HG03442 (cell line): ENCODE data around the gene CALML3.
"Not testable (repeated sequence)": the region's sequence is repeated elsewhere in the genome, so short reads cannot be mapped to it uniquely, and the experiment has no call there.

Experiments
- ATAC-seq: cut with Tn5 transposase; IDR thresholded peaks from one replicate; pipeline ENCODE4 v1.9.1; 2021; ENCODE audit warnings: mild to moderate bottlenecking, moderate library complexity; ENCODE audit not compliant: unreplicated experiment

CALML3 gene

DNA sequence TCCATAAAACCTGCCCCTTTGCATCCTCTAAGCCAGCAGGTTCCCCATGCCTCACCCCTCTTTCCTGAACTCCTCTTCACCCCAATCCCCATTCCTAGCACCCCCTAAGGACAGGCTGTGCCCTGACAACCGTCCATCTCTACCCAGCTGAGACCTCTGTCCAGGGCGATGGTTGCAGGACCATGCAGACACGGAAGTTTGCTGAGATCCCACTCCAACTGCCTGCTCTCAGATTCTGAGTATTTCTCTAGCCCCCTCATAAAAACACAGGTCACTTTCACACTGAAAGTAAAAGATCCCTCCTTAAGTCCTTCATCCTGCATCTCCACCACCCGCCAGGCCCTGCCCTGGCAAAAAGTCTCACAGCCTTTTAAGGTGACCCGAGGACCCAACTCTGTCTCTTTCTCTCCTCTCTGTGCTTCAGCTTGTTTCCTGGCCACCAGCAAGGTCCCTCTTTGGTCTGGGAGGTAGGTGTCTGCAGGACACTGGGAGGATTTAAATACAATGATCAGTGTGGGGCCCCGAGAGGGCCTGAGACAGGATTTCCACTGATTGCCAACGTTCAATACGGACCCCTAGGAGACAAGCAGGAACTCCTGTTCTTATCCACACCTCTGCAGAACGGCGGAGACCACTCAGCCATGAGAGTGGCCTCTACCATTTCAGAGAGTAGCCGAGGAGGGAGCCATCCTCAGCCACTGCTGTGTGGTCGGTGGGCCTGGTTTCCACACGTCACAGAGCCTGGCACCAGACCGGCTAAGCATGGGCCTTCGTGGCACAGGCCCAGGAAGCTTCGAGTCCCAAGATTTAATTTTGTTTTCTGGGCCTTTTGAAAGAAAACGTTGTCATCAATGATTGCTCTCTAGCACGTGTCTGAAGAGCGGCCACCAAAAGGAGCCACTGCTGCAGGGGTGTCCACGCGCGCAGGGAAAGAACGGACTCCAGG lies 27.9 kb downstream of the CALML3 start:
- ATAC-seq = no peak

- no peak for ATAC-seq
Observed at GRCh38 chr10:5553400-5554170, 28.8 kb downstream of the CALML3 start.

DNA sequence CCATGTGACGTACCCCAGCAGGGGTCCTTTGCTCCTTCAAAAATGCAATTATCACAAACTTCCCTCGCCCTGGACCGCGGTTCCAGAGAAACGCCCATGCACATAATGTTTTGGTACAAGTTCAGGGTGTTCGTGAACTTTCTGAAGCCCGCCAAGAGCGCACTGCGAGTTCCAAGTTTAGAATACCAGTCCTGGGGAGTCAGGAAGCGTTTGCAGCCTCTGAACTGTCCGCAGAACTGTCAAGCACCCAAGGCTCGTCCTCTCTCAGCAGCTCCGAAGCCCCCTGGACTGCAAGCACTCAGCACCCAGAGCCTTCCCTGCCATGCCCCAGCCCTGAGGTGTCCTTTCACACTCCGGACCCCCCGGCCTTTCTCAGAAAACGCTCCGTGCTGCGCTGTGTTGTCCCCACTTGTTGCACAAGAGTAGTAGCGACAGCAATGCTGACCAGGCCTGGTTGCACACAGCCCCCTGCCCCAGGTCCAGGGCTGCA lies 30.3 kb downstream of the CALML3 start:
- no peak for ATAC-seq

GRCh38 chr10:5555881-5556280 lies 31.1 kb downstream of the CALML3 start:
- no peak for ATAC-seq

- ATAC-seq = no peak
Observed at GRCh38 chr10:5556576-5556975, 31.8 kb downstream of the CALML3 start.

GRCh38 chr10:5557040-5557721 lies 32.4 kb downstream of the CALML3 start:
- no peak for ATAC-seq

- no peak for ATAC-seq
Observed at GRCh38 chr10:5557799-5558771, 33.3 kb downstream of the CALML3 start.

DNA sequence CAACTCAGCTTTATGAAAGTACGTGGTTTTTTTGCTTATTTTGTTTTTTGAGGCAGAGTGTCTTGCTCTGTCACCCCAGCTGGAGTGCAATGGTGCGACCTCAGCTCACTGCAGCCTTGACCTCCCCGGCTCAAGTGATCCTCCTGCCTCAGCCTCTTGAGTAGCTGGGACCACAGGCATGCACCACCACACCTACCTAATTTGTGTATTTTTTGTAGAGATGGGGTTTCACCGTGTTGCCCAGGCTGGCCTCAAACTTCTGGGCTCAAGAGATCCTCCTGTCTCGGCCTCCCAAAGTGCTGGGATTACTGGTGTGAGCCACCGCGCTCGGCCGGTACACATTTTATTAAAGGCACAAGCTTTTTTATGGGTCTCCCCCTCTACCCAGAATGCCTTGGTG lies 34.3 kb downstream of the CALML3 start:
- not testable (repeated sequence) for ATAC-seq

DNA sequence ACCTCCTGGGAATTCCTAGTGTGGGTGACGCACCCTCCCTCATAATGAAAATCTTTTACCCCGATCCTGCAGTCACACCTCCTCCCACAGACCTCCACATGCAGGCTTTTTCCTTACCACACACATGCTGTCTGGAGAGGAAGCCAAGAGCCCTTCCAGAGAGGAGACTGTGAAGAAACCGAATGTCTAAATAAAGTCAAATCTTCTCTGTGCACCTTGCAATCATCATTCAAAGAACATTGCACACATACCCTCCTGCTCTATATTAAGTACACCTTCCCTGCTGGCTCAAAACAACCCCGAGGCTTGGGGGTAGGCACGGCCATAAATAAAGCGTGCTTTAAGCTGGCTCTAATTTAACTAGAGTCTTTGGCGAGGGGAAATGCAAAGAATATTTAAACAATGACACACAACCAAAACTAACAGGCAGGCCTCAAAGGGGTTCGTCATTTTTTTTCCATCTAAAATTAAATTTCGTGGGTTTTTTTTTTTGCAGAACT lies 34.9 kb downstream of the CALML3 start:
- ATAC-seq = no peak

DNA sequence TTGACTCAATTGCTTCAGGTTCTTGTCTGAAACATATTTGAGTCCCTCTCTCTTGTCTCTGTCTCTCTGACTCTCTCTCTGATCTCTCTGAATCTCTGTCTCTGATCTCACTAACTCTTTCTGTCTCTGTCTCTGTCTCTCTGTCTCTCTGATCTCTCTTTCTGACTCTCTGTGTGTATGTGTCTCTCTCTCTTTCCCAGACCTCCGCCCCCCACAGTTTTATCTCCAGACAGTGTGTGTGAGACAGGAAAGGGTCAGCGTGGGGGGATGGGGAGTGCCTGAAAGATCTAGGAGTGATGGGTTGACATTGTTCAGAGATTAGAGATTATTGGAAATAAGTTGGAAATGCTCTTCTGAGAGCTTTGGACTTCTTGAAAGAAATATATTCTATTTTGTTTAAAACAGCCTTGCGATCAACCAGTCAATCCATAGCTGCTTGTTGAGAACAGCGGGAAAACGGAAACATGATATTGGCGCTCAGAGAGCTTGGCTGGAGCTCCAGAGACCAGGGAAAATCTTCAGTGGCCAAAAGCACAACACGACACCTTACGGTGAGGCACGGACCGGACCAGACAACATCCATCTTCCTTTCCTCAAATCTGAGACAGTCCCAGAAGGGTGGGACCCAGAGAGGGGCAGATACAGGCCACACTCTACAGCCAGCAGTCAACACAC lies 35.5 kb downstream of the CALML3 start:
- ATAC-seq = no peak

DNA sequence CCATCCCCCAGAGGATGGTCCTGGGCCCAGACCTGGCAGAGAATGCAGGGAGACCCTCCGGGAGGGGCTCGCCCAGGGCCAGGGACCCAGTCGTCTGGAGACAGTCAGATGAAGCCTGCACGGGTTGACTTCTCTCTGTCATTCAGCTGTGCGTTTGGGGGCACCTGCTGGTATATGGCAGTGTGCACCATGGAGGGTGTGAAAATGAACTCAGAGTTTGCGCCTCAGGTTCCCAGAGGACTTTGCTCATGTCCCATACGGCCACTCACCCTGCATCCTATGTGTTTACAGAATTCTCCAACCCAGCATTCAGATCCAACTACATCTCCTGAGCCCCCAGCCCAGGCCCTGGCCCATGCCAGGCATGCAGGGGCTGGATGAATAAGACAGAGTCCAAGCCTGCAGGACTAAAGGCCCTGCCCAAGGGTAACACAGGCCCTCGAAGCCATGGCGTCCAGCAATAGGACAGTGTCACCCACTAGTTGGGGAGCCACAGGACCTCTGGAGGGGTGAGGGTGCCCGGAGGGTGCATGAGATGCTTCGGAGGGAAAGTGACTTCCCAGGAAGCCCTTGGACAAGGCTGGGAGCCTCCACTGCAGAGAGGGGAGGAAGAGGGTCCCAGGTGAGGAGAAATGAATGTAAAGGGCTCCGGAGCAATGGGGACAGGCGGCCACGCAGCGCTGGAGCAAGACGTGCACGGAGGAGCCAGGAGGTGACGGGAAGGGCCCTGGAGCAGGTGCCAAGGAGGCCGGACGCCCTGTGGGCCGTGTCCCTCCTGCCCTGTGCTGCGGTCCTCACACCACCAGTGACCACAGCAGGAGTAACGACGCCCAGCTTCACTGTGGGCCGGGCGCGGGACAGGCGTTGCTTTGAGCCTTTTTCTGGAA lies 36.3 kb downstream of the CALML3 start:
- ATAC-seq = no peak

DNA sequence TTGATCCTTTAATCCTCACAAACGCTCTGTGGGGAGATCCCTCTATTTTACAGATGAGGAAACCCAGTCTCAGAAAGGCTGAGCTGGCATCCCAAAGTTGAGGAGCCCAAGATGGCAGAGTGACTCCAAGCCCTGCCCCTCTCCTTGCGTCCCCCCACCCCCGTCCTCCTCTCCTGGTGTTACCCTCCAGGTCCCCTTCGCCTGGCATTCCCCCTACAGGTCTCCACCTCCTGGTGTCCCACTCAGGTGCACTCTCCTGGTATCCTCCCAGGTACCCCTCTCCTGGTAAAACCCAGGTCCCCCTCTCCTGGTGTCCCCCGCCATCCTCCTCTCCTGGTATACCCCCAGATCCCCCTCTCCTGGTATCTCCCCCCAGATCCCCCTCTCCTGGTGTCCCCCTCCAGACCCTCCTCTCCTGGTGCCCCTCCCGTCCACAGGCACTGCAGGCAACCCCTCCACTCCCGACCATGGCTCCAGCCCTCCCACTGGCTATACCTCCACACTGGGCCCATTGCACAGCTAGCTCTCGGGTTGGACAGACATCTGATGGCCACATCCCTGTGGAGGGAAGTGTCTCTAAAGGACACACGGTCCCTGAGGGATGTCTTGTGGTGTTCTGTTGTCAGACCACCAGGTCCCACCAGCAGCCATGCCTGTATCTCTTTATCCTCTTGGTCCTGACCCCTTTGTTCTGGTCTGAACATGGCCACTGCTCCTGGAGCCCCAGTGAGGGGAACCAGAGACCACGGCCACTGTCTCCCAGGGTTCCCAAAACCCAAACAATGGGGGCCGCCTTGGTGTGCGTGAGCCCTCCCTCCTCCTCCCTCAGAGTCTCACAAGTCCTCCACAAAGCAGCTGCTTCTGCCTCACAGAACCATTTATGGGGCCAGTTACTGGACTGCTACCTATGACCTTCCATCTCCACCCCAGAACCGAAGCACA lies 37.2 kb downstream of the CALML3 start:
- no peak for ATAC-seq

DNA sequence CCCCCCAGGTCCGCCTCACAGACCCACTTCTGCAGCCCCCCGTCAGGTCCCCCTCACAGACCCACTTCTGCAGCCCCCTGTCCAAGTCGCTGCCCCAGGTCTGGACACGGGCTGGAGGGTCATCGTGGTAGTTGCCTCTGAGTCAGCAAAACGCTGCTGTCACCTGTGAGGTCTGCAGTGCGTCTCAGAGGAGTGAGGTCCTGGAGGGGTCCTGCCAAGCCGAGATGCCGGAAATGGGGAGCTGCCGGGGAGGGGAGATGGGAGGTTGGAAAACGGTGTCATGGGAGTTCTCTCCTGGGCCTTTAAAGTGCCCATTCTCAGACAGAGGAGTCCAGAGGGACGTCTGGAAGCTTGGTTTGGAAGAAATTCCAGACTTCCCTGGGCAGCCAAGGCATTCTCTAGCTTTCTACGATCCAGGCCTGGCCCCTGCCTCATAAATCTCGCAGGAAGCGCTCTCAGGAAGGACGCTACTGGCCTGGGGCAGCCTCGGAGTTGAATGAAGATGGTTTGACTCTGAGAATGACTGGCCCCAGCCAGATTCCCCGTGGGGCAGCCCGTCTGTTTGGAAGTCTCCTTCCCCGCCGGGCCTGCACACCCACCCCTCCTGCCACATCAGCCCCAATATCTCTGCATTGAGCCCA lies 38.7 kb downstream of the CALML3 start:
- no peak for ATAC-seq

DNA sequence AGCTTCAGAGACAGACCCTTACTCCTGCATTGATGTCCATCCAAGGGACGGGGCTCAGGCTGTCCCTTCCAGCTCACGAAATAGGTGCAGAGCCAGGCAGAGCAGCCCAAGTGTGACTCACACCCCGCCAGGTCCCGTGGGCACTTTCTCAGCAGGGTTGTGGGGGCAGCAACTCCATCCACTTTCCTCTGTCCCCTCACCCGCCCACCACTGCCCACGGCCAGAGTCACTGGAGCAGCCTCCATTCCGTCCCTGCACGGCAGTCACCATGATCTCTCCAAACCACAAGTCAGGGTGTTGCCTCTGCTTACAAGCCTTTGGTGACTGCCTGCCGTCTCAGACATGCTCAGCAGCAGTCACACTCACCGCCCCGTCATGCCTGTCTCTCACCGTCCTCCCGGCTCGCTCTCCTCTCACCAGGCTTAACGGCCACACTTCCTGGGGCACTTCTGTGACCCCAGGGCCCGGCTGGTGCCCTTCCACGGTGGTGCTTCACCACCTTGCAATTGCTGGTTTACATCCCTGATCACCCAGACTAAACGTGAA lies 39.3 kb downstream of the CALML3 start:
- no peak for ATAC-seq

DNA sequence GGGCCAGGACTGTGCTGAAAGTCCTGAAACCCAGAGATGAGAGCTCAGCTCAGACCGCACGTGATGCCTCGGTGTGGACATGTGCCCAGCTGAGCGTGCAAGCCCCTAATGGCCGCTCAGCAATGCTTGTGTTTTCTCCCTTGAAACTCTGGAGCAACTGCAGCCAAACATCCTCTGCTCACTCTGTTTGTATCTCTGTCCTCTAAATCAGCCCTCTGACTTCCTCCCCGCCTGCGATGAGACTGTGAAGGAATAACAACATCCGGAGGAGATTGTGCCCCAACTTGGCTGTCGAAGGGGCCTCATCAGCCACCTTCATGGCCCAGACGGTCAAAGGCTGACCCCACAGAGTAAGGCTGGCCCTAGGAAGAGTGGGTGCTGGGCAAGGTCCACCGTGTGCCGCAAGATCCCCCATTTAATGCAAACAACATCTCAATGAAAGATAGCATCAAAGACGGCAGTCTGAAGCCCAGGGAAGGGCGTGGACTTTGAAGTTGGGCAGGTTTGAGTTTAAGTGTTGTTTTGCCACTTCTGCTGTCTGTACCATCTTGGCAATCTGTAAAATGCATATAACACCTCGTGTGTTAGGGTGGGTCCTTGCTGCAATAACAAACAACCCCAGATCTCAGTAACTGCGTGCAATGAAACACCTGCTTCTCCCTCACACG lies 39.9 kb downstream of the CALML3 start:
- no peak for ATAC-seq

GRCh38 chr10:5565205-5565545 lies 40.4 kb downstream of the CALML3 start:
- ATAC-seq = no peak
